Neuronal stem cell (in vitro differentiated cells): ENCODE data around the gene KRT82.

Source experiments
- DNase-seq: peaks from one replicate; pipeline ENCODE4 v3.0.0-alpha.2; 2013; ENCODE audit warnings: low spot score
- H2AFZ ChIP-seq: one replicate; pipeline ENCODE4 v1.6.1; 2013; ENCODE audit warnings: mild to moderate bottlenecking, low read length, inconsistent platforms
- H2AK5ac ChIP-seq: 2 replicates; pipeline ENCODE4 v1.6.1; 2013; ENCODE audit warnings: low read depth, mild to moderate bottlenecking, inconsistent platforms, low read length, moderate library complexity, mixed read lengths
- H2BK120ac ChIP-seq: 2 replicates; pipeline ENCODE4 v1.6.1; 2013; ENCODE audit warnings: low read depth, mild to moderate bottlenecking, inconsistent platforms, low read length, moderate library complexity, mixed read lengths
- H2BK12ac ChIP-seq: one replicate; pipeline ENCODE4 v1.6.1; 2013; ENCODE audit warnings: low read length, inconsistent platforms
- H2BK15ac ChIP-seq: 2 replicates; pipeline ENCODE4 v1.6.1; 2013; ENCODE audit warnings: mild to moderate bottlenecking, low read length, inconsistent platforms, mixed read lengths
- H2BK5ac ChIP-seq: one replicate; pipeline ENCODE4 v1.6.1; 2013; ENCODE audit warnings: inconsistent platforms, mild to moderate bottlenecking, low read length, moderate library complexity
- H3K14ac ChIP-seq: one replicate; pipeline ENCODE4 v1.6.1; 2013; ENCODE audit warnings: low read length, inconsistent platforms
- H3K18ac ChIP-seq: 2 replicates; pipeline ENCODE4 v1.6.1; 2013; ENCODE audit warnings: low read length, inconsistent platforms
- H3K23ac ChIP-seq: 2 replicates; pipeline ENCODE4 v1.6.1; 2013; ENCODE audit warnings: low read depth, mild to moderate bottlenecking, mixed read lengths, low read length, inconsistent platforms; ENCODE audit not compliant: poor library complexity
- H3K27ac ChIP-seq: replicated peaks from 3 replicates; pipeline ENCODE4 v1.5.1; 2013; ENCODE audit warnings: low read length, inconsistent platforms
- H3K27me3 ChIP-seq, 3 experiments: 2 replicates each; pipeline ENCODE4 v1.6.1; 2013; ENCODE audit warnings: low read length in 3 of 3, mild to moderate bottlenecking in 2 of 3, inconsistent platforms in 1 of 3, low read depth in 1 of 3, mixed read lengths in 1 of 3, moderate library complexity in 1 of 3; ENCODE audit not compliant: control insufficient read depth in 3 of 3, insufficient read depth in 3 of 3
- H3K36me3 ChIP-seq, 2 donors: replicated peaks in 1 of 2; 2 replicates each; pipeline ENCODE4 v1.6.1; 2013; ENCODE audit warnings: low read length in 2 of 2; ENCODE audit not compliant: control insufficient read depth in 2 of 2, insufficient read depth in 2 of 2
- H3K4ac ChIP-seq: 2 replicates; pipeline ENCODE4 v1.6.1; 2013; ENCODE audit warnings: inconsistent platforms, mild to moderate bottlenecking, low read length, moderate library complexity
- H3K4me1 ChIP-seq, 2 donors: 1 replicate in 1 of 2; 2 replicates in 1 of 2; pipeline ENCODE4 v1.6.1; 2013; ENCODE audit warnings: low read length in 2 of 2, low read depth in 1 of 2; ENCODE audit not compliant: control insufficient read depth in 2 of 2, insufficient read depth in 1 of 2
- H3K4me2 ChIP-seq: one replicate; pipeline ENCODE4 v1.6.1; 2013; ENCODE audit warnings: mild to moderate bottlenecking, low read length, inconsistent platforms; ENCODE audit not compliant: insufficient read depth, poor library complexity, severe bottlenecking
- H3K4me3 ChIP-seq, 2 donors: 2 replicates each; pipeline ENCODE4 v1.5.1; 2013; ENCODE audit warnings: low read length in 2 of 2, mild to moderate bottlenecking in 2 of 2, inconsistent platforms in 1 of 2, moderate library complexity in 1 of 2
- H3K79me1 ChIP-seq: one replicate; pipeline ENCODE4 v1.6.1; 2013; ENCODE audit warnings: low read depth, mild to moderate bottlenecking, inconsistent platforms, low read length, moderate library complexity
- H3K9ac ChIP-seq: one replicate; pipeline ENCODE4 v1.6.1; 2013; ENCODE audit warnings: mild to moderate bottlenecking, low read depth, low read length, inconsistent platforms; ENCODE audit not compliant: poor library complexity
- H3K9me3 ChIP-seq, 2 donors: replicated peaks in 1 of 2; 2 replicates each; pipeline versions ENCODE3 to v1.6.1; 2013; ENCODE audit warnings: low read length in 2 of 2, mild to moderate bottlenecking in 2 of 2, inconsistent platforms in 1 of 2, low read depth in 1 of 2, mixed read lengths in 1 of 2, moderate library complexity in 1 of 2; ENCODE audit not compliant: control insufficient read depth in 2 of 2, insufficient read depth in 1 of 2
- H4K8ac ChIP-seq: one replicate; pipeline ENCODE4 v1.6.1; 2013; ENCODE audit warnings: low read depth, mild to moderate bottlenecking, inconsistent platforms, low read length, moderate library complexity
- H4K91ac ChIP-seq: one replicate; pipeline ENCODE4 v1.6.1; 2013; ENCODE audit warnings: low read length, low read depth, mild to moderate bottlenecking, inconsistent platforms; ENCODE audit not compliant: poor library complexity
- WGBS, 2 donors: extraction: QIAGEN DNeasy Blood & Tissue Kit; methylation state at CpG; one replicate each; pipeline ENCODE4 v1.1.7; 2013; ENCODE audit warnings: missing lambda C conversion rate in 2 of 2, mixed read lengths in 1 of 2; ENCODE audit not compliant: insufficient read length in 2 of 2, insufficient replicate concordance in 1 of 2; ENCODE audit errors: extremely low coverage in 2 of 2; 5-methylcytosine and 5-hydroxymethylcytosine counted together

Gene KRT82

DNA sequence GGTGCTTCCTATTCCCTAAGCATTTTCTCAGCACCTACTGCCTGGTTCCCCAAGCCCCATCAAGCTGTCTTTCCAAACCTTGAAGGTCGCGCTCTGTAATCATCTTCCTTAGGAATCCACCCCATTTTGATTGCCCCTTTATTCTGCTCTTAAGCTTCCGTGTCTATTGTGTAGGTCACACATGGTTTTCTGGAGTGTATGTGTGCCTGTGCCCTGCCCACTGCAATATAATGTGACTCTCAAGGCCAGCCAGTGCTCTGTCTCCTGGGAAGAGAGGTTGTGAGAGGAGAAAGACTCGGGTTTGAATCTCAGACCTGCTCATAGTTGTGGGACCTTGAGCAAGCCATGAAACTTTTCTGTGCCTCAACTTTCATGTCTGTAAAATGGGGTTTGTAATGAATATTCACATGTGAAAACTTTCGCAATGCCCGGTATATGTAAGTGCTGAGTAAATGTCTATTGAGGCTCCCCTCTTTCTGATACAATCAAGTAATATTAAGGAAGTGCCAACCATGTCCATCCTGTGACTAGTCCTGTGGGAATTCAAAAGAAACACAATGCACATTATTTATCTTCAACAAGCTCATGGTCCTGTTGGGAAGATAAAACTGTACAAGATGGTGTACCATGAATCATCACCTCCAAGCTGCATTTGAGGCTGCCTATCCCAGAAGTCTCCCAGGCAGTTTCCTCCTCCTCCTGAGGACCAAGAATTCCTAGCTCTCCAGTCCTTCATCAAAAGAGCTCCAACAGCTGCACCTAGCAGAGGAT is 28.8 kb upstream of the KRT82 start:
- no peak overlapping the region for H3K4me2 ChIP-seq
- H3K79me1 ChIP-seq, result no peaks in the 10 kb centered on the region
- no peak overlapping the region for H2BK15ac ChIP-seq
- no peak overlapping the region for H3K14ac ChIP-seq
- no CpG with 5 or more reads among the region's 6 CpGs for WGBS, 2 donors
- H3K36me3 ChIP-seq, result no peaks in the 10 kb centered on the region
- no peak overlapping the region for H3K27ac ChIP-seq
- H2BK12ac ChIP-seq, result no peak overlapping the region
- no peak overlapping the region for H3K4me3 ChIP-seq
- DNase-seq, result no peak
- H2AK5ac ChIP-seq, result no peak overlapping the region
- H3K27me3 ChIP-seq, result no peaks in the 10 kb centered on the region
- no peak overlapping the region for H2BK5ac ChIP-seq
- no peak overlapping the region for H3K9ac ChIP-seq
- no peak overlapping the region for H4K8ac ChIP-seq
- no peaks in the 10 kb centered on the region for H3K9me3 ChIP-seq
- H3K18ac ChIP-seq, result no peak overlapping the region
- no peak overlapping the region for H3K4ac ChIP-seq
- no peak overlapping the region for H4K91ac ChIP-seq
- no peak overlapping the region for H2AFZ ChIP-seq
- H2BK120ac ChIP-seq, result no peak overlapping the region
- peaks cover 0 to 2% of the 10 kb centered on the region in 2 donors for H3K4me1 ChIP-seq
- no peak overlapping the region for H3K23ac ChIP-seq

DNA sequence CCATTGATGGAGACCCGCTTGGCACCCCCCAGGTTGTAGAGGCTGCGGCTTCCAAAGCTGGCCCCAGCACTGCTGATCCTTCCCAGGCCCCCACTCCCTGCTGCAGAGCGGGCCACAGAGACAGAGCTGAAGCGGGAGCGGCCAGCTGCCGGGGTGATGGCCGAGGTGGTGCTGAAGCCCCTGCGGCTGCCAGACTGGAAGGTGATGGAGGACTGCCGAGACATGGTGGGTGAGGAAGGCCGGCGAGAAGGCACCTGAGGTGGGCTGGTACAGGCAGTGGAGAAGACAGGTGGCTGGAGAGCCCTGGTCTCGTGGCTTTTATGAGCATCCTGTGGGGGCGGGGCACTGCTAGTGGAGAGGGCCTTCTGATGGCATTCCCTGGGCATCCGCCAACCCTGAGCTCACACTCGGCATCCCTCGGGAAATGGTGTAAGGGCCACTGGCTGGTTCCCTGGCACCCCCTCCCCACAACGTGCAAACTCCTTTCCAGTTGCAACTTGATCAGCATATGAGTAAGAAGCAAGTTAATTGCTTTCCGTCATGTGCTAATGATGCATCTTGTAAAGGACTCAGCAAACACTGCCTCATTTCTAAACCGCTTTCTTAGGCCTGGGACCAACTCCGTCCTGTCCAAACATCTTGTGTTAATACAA is 28.1 kb upstream of the KRT82 start, which contains the start of gene KRT75:
TSS of gene KRT75 (minus strand) at position 291 of the 653 bp plus-strand sequence. CDS start at position 224, 67 bp downstream.
- H3K79me1 ChIP-seq, result no peaks in the 10 kb centered on the region
- H2AK5ac ChIP-seq, result peak within 1 kb of the TSS; percentile 62
- no peak within 1 kb of the TSS for H3K4me3 ChIP-seq
- H3K9me3 ChIP-seq, result no peaks in the 10 kb centered on the region
- no peaks in the 10 kb centered on the region for H3K36me3 ChIP-seq
- H2BK5ac ChIP-seq, result no peak within 1 kb of the TSS
- no peaks in the 10 kb centered on the region for H3K27me3 ChIP-seq
- H3K9ac ChIP-seq, result no peak within 1 kb of the TSS
- H2AFZ ChIP-seq, result no peak within 1 kb of the TSS
- H3K14ac ChIP-seq, result peak within 1 kb of the TSS; percentile 50
- no peak within 1 kb of the TSS for H2BK120ac ChIP-seq
- H3K27ac ChIP-seq, result no peak within 1 kb of the TSS
- H3K18ac ChIP-seq, result peak within 1 kb of the TSS; percentile 22
- H4K8ac ChIP-seq, result no peak within 1 kb of the TSS
- WGBS, 2 donors, result no CpG with 5 or more reads among the region's 20 CpGs
- H3K4me2 ChIP-seq, result no peak within 1 kb of the TSS
- peak within 1 kb of the TSS; percentile 42 for H2BK12ac ChIP-seq
- no peak within 1 kb of the TSS for H3K23ac ChIP-seq
- H2BK15ac ChIP-seq, result no peak within 1 kb of the TSS
- DNase-seq, result no peak
- H3K4me1 ChIP-seq, result peaks cover 0 to 2% of the 10 kb centered on the region in 2 donors
- no peak within 1 kb of the TSS for H4K91ac ChIP-seq
- H3K4ac ChIP-seq, result no peak within 1 kb of the TSS

- Histone ChIP-seq H3K4me1 (peaks cover 0 to 2% of the 10 kb centered on the region in 2 donors), H3K27ac (no peak overlapping the region), H3K4me3 (no peak overlapping the region), H2BK120ac (no peak overlapping the region), H4K91ac (no peak overlapping the region), H3K36me3 (no peaks in the 10 kb centered on the region), H2BK12ac (no peak overlapping the region), H2AK5ac (peak overlapping the region; percentile 62), H2AFZ (no peak overlapping the region), H3K4me2 (no peak overlapping the region), H3K18ac (peak overlapping the region; percentile 22), H4K8ac (no peak overlapping the region), H3K23ac (no peak overlapping the region), H3K9me3 (no peaks in the 10 kb centered on the region), H3K79me1 (no peaks in the 10 kb centered on the region), H3K9ac (no peak overlapping the region), H2BK5ac (no peak overlapping the region), H3K14ac (peak overlapping the region; percentile 3), H3K4ac (no peak overlapping the region), H2BK15ac (no peak overlapping the region), H3K27me3 (no peaks in the 10 kb centered on the region)
- no CpG with 5 or more reads among the region's 12 CpGs for WGBS, 2 donors
- DNase-seq, result no peak
These were observed 27.5 kb upstream of the KRT82 start for GRCh38 chr12:52433501-52434080.
